Measurements from ENCODE around the gene MORF4L1. TPM values are rescaled to one million over a fixed set of nuclear protein-coding genes. Genes with fewer than 3 reads are reported as not detected.

The MORF4L1 gene
- total and polyA plus RNA-seq, 10 of the 15 experiments (the other 5 are each of a cell fraction or from before 2014, with no cell fraction given), result 113 to 636 (median 229) TPM

DNA sequence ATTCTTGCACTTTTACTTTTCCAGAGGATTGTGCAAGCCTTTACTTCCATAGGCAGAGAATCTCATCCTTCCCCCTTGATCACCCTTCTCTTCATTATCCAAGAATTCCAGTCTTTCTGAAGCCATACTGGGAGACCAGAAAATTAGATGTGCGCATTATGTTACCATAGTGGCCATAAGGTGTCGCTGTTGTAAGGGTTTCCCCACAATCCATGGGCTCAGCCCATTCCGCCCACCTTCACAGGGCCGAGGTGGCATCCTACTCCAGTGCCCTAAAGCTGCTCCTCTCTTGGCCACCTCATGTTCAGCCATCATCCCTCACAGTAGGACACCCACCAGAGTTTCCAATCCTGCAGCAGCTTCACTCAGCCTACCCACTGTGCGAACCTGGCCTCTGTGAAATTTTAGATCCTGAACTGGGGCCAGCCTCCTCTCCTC is 37.1 kb downstream of the MORF4L1 start (continued):
- TF ChIP-seq, protein P1, sequence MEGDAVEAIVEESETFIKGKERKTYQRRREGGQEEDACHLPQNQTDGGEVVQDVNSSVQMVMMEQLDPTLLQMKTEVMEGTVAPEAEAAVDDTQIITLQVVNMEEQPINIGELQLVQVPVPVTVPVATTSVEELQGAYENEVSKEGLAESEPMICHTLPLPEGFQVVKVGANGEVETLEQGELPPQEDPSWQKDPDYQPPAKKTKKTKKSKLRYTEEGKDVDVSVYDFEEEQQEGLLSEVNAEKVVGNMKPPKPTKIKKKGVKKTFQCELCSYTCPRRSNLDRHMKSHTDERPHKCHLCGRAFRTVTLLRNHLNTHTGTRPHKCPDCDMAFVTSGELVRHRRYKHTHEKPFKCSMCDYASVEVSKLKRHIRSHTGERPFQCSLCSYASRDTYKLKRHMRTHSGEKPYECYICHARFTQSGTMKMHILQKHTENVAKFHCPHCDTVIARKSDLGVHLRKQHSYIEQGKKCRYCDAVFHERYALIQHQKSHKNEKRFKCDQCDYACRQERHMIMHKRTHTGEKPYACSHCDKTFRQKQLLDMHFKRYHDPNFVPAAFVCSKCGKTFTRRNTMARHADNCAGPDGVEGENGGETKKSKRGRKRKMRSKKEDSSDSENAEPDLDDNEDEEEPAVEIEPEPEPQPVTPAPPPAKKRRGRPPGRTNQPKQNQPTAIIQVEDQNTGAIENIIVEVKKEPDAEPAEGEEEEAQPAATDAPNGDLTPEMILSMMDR (IDR thresholded peaks at IDR 0.05 in 2 of 3, conservative IDR thresholded peaks at IDR 0.05 in 1 of 3; ENCODE audit: control insufficient read depth in 2 of 3, extremely low read depth in 1 of 3, insufficient read depth in 1 of 3, low read depth in 3 of 3, low read length in 3 of 3), result peak; percentile 60 to 70 (median 69); a peak in 5 of 6 replicates
- TF ChIP-seq ZNF384 (IDR thresholded peaks at IDR 0.05; ENCODE audit: borderline replicate concordance, low read depth, low read length) (no peak), PAX8 (IDR thresholded peaks at IDR 0.05) (no peak), ZNF217 (IDR thresholded peaks at IDR 0.05) (no peak), PAX5 (IDR thresholded peaks at IDR 0.05; ENCODE audit: borderline replicate concordance, low read depth, low read length) (no peak), YY1 (IDR thresholded peaks at IDR 0.05; ENCODE audit: low read depth, low read length) (0 out of 2 replicates have a peak, but pooled peaks have one; percentile 15), ZNF207 (IDR thresholded peaks at IDR 0.05; ENCODE audit: borderline replicate concordance) (no peak), ESRRA (IDR thresholded peaks at IDR 0.05; ENCODE audit: low read length) (no peak)
- TF ChIP-seq, protein P2, sequence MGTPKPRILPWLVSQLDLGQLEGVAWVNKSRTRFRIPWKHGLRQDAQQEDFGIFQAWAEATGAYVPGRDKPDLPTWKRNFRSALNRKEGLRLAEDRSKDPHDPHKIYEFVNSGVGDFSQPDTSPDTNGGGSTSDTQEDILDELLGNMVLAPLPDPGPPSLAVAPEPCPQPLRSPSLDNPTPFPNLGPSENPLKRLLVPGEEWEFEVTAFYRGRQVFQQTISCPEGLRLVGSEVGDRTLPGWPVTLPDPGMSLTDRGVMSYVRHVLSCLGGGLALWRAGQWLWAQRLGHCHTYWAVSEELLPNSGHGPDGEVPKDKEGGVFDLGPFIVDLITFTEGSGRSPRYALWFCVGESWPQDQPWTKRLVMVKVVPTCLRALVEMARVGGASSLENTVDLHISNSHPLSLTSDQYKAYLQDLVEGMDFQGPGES (IDR thresholded peaks at IDR 0.05), result no peak

DNA sequence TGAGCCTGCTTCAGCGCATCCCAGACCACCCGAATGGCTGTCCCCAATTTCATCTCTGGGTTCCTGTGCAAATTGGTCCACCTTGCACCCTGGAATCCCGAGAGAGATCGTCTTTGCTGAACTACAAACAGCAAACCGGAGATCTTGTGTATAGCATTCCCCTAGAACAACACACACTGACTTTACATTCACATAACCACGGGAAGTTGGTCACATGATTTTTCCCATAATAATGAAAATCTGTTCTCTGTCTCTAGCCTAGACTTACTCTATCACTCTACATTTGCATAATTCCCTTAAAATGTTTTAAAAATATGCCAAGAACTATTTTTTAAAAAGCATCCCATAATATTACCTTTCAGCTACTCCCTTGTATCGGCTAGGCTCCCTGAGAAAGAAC is 37.6 kb downstream of the MORF4L1 start:
- no peak overlapping the region for H3K9ac ChIP-seq (ENCODE audit: control insufficient read depth, insufficient read depth, low read length)
- no peaks in the 10 kb centered on the region for H3K9me3 ChIP-seq (replicated peaks; ENCODE audit: control insufficient read depth, insufficient read depth, low read length)
- ChIA-PET RAD21 (ENCODE audit: unreplicated experiment) (interaction anchor here (0.9 to 4.4 kb wide), 9 partner anchors 34 to 275 kb away, joined by 3 to 32 read pairs (median 7); partner anchors contain the start of gene CTSH), CTCF (interaction anchor here (0.5 to 10.8 kb wide), 24 partner anchors 9 to 272 kb away, joined by 3 to 127 read pairs (median 6); no protein-coding TSS in a partner anchor), POLR2A (no interaction called here), SMC1A (ENCODE audit: uncharacterized antibody, unreplicated experiment) (interaction anchor here (0.6 to 10.3 kb wide), 12 partner anchors 12 to 274 kb away, joined by 3 to 91 read pairs (median 6); no protein-coding TSS in a partner anchor)
- ATAC-seq (no peak), DNase-seq (ENCODE audit: low read depth, low spot score) (no peak), FAIRE-seq (no peak)
- H3K79me2 ChIP-seq (ENCODE audit: control insufficient read depth, insufficient read depth, low read length), result no peaks in the 10 kb centered on the region
- WGBS (ENCODE audit: insufficient coverage, insufficient replicate concordance, low lambda C conversion rate, missing lambda C conversion rate), result 90% methylated on average over 7 of the region's 7 CpGs
- no peaks in the 10 kb centered on the region for H3K27me3 ChIP-seq (replicated peaks in 1 of 2; ENCODE audit: control insufficient read depth in 2 of 2, insufficient read depth in 2 of 2, low read length in 1 of 2)
- H3K36me3 ChIP-seq (ENCODE audit: control insufficient read depth in 2 of 2, insufficient read depth in 2 of 2, low read length in 1 of 2), result peaks cover 7 to 20% of the 10 kb centered on the region in 2 experiments
- intact Hi-C loops (cut with micrococcal nuclease; ENCODE audit: unreplicated experiment), result loop anchor here (5.0 kb wide), 1 partner anchor 117 kb away; no protein-coding TSS in a partner anchor
- BruUV-seq (replicated peaks), result no TSS peak
- H2AFZ ChIP-seq (ENCODE audit: control insufficient read depth, low read depth, low read length), result no peak overlapping the region
- peaks cover 10% of the 10 kb centered on the region; the same call in 1 of the 2 replicates for H3K4me1 ChIP-seq (ENCODE audit: control insufficient read depth, insufficient read depth, low read length)
- TF ChIP-seq ESRRA (IDR thresholded peaks at IDR 0.05; ENCODE audit: low read length), result no peak
- TF ChIP-seq ATF7 (IDR thresholded peaks at IDR 0.05; ENCODE audit: low read depth), result no peak
- no peak for TF ChIP-seq RCOR1 (conservative IDR thresholded peaks at IDR 0.05; ENCODE audit: low read depth, low read length)
- TF ChIP-seq CBX5 (IDR thresholded peaks at IDR 0.05; ENCODE audit: low read depth), result no peak
- no peak for TF ChIP-seq TBL1XR1 (IDR thresholded peaks at IDR 0.05; ENCODE audit: low read depth, low read length)
- TF ChIP-seq, protein P3, sequence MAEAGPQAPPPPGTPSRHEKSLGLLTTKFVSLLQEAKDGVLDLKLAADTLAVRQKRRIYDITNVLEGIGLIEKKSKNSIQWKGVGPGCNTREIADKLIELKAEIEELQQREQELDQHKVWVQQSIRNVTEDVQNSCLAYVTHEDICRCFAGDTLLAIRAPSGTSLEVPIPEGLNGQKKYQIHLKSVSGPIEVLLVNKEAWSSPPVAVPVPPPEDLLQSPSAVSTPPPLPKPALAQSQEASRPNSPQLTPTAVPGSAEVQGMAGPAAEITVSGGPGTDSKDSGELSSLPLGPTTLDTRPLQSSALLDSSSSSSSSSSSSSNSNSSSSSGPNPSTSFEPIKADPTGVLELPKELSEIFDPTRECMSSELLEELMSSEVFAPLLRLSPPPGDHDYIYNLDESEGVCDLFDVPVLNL (IDR thresholded peaks at IDR 0.05; ENCODE audit: low read depth, low read length), result no peak
- TF ChIP-seq IKZF1 (conservative IDR thresholded peaks at IDR 0.05), result no peak
- H3K4me3 ChIP-seq, result no peak overlapping the region
- in situ Hi-C loops (cut with MboI), result loop anchor here (5.0 kb wide), 1 partner anchor 272 kb away; no protein-coding TSS in a partner anchor
- no peaks in the 10 kb centered on the region for H4K20me1 ChIP-seq (ENCODE audit: control insufficient read depth, insufficient read depth)
- no peak overlapping the region for H3K4me2 ChIP-seq (ENCODE audit: control insufficient read depth, insufficient read depth)
- no peak overlapping the region for H3K27ac ChIP-seq (ENCODE audit: control insufficient read depth, insufficient read depth)

All from GM12878 (cell line).